Progenitor cell of endocrine pancreas (in vitro differentiated cells): ENCODE data around the gene GCSAML. TPM values are rescaled to one million over a fixed set of nuclear protein-coding genes. Genes with fewer than 3 reads are reported as not detected.

ENCODE experiments used
- DNase-seq: peaks from one replicate; pipeline ENCODE4 v3.0.0; 2021; ENCODE audit warnings: low spot score; ENCODE audit not compliant: unreplicated experiment
- H3K27ac Mint-ChIP-seq: 2 replicates; pipeline ENCODE4 v1.8.0; 2021; ENCODE audit warnings: mild to moderate bottlenecking, moderate library complexity, mixed read lengths
- H3K27me3 Mint-ChIP-seq: 2 replicates; pipeline ENCODE4 v1.8.0; 2021; ENCODE audit warnings: mixed read lengths
- H3K36me3 Mint-ChIP-seq: 2 replicates; pipeline ENCODE4 v1.8.0; 2022; ENCODE audit warnings: mixed read lengths; ENCODE audit not compliant: insufficient read depth
- H3K4me1 Mint-ChIP-seq: 2 replicates; pipeline ENCODE4 v1.8.0; 2021; ENCODE audit warnings: low read depth, mixed read lengths
- H3K4me3 Mint-ChIP-seq: 2 replicates; pipeline ENCODE4 v1.8.0; 2021; ENCODE audit warnings: low read depth, mild to moderate bottlenecking, moderate library complexity, mixed read lengths
- H3K9me3 Mint-ChIP-seq: 2 replicates; pipeline ENCODE4 v1.8.0; 2021; ENCODE audit warnings: low read depth, mixed read lengths
- total RNA-seq: library from RNA; stranded (reverse); gene quantifications from 2 replicates; pipeline ENCODE4 v1.2.1, GENCODE V29; 2021
- TF ChIP-seq, protein P1 (sequence below): fragments of 200-600 bp; sonication (generic); IDR thresholded peaks from one replicate; pipeline ENCODE4 v1.5.0; 2021; ENCODE audit warnings: antibody characterized with exemption, mild to moderate bottlenecking; ENCODE audit not compliant: unreplicated experiment

GCSAML gene
- total RNA-seq, 1 donor from 2014 or later = not detected

DNA sequence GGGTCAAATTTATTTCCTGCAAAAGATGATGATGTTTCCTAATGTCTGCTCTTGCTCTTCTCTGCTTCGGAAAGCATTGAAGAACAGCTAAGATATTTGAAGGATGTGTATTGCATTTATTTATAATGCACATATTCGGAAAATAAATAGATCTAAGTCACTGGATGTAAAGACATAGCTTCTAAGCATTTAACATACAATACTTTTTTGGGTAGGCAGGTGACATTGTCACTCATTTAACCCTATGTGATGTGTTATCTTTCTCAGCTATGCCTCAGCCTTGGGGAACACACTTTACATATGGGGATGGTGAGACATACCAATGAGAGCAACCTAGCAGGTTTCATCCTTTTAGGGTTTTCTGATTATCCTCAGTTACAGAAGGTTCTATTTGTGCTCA lies 39.1 kb downstream of the GCSAML start, which contains the start of gene OR2G2:
OR2G2 (plus strand) TSS at position 301 of the 400 bp plus-strand sequence; CDS start at position 301, 0 bp downstream.
- DNase-seq = no peak
- Mint-ChIP-seq H3K36me3 (no peaks in the 10 kb centered on the region), H3K9me3 (peaks cover 2% of the 10 kb centered on the region), H3K4me1 (no peaks in the 10 kb centered on the region), H3K27ac (no peak within 1 kb of the TSS), H3K4me3 (no peak within 1 kb of the TSS), H3K27me3 (no peaks in the 10 kb centered on the region)
- TF ChIP-seq, protein P1, sequence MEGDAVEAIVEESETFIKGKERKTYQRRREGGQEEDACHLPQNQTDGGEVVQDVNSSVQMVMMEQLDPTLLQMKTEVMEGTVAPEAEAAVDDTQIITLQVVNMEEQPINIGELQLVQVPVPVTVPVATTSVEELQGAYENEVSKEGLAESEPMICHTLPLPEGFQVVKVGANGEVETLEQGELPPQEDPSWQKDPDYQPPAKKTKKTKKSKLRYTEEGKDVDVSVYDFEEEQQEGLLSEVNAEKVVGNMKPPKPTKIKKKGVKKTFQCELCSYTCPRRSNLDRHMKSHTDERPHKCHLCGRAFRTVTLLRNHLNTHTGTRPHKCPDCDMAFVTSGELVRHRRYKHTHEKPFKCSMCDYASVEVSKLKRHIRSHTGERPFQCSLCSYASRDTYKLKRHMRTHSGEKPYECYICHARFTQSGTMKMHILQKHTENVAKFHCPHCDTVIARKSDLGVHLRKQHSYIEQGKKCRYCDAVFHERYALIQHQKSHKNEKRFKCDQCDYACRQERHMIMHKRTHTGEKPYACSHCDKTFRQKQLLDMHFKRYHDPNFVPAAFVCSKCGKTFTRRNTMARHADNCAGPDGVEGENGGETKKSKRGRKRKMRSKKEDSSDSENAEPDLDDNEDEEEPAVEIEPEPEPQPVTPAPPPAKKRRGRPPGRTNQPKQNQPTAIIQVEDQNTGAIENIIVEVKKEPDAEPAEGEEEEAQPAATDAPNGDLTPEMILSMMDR = no peak

DNA sequence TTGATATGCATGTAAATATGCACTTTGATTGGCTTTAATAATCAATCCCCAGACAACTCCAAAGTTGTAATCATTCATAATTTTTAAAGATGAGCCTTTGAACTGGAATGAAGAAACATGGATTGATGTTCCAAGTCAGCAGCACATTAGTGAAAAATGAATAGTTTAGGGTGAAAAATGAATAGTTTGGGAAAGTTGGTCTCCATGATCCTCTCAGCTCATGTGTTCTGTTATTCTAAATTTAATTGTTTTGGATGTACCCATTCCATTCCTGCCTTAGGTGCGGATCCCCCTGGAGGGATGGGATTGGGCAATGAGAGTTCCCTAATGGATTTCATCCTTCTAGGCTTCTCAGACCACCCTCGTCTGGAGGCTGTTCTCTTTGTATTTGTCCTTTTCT lies 56.4 kb downstream of the GCSAML start, which contains the start of gene OR2G3:
OR2G3 (plus strand) TSS at position 301 of the 400 bp plus-strand sequence; CDS start at position 301, 0 bp downstream.
- TF ChIP-seq, protein P1 = no peak
- no peaks in the 10 kb centered on the region for H3K27me3 Mint-ChIP-seq
- H3K9me3 Mint-ChIP-seq = peaks cover 13% of the 10 kb centered on the region
- H3K4me3 Mint-ChIP-seq = no peak within 1 kb of the TSS
- H3K36me3 Mint-ChIP-seq = no peaks in the 10 kb centered on the region
- DNase-seq = no peak
- H3K27ac Mint-ChIP-seq = no peak within 1 kb of the TSS
- no peaks in the 10 kb centered on the region for H3K4me1 Mint-ChIP-seq

DNA sequence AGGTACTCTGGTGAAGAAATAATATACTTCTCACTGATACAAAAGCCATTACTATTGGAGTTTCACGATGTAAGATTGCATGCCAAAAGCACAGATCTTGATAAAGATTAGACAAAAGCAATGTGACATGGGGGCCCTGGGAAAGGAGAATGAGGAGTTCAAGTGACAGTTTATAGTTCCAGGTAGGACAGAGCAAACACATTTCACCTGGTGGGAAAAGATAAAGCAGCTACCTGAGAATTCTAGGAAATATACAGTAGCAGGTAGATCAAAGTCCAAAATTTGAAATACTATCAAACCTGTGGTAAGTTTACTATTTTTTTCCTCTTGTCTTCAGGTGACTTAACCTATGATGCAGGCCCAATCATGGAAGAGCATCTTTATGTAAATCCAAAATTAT lies 64.5 kb downstream of the GCSAML start:
- Mint-ChIP-seq H3K4me1 (no peaks in the 10 kb centered on the region), H3K27me3 (no peaks in the 10 kb centered on the region), H3K9me3 (peaks cover 11% of the 10 kb centered on the region), H3K27ac (no peak overlapping the region), H3K4me3 (no peak overlapping the region), H3K36me3 (no peaks in the 10 kb centered on the region)
- TF ChIP-seq, protein P1 = no peak
- no peak for DNase-seq

DNA sequence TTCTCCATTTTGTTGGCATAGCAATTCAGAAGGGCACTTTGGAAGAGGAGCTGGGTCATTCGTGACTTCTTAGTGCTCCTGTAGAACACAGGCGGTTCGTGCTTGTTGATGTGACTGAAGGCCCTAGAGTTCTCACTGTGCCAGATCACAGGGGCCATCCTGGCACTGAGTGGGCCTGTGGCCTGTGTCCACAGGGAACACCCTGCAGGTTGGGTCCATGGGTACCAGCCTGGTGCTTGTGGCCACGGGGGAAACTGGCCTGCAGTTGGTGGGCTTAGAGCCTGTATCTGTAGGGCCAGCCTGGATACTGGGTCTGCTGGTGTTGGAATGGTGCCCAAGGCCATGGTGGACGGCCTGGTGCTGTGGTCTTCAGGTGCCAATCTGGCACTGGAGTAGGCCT lies 65.7 kb downstream of the GCSAML start:
- Mint-ChIP-seq H3K36me3 (no peaks in the 10 kb centered on the region), H3K9me3 (peaks cover 5% of the 10 kb centered on the region), H3K4me3 (no peak overlapping the region), H3K27me3 (no peaks in the 10 kb centered on the region), H3K27ac (no peak overlapping the region), H3K4me1 (no peaks in the 10 kb centered on the region)
- no peak for DNase-seq
- TF ChIP-seq, protein P1 = no peak

Other genes starting within 250 kb of the GCSAML start
- 56.0 and 59.5 TPM in 2 replicates for gene ZNF496, start 217.3 kb upstream of the GCSAML start, total RNA-seq
- gene NLRP3, start 133.0 kb upstream of the GCSAML start, total RNA-seq = 0.38 TPM in 1 of 2 replicates, not detected in the other
- gene OR2B11, start 91.0 kb upstream of the GCSAML start, total RNA-seq = not detected in 2 replicates
- gene OR2C3, start 12.7 kb upstream of the GCSAML start, total RNA-seq = not detected in 2 replicates
- gene OR2G2, start 39.2 kb downstream of the GCSAML start, total RNA-seq = not detected in 2 replicates
- gene OR2G3, start 56.5 kb downstream of the GCSAML start, total RNA-seq = not detected in 2 replicates
- gene OR13G1, start 130.6 kb downstream of the GCSAML start, total RNA-seq = not detected in 2 replicates
- not detected in 2 replicates for gene OR6F1, start 167.5 kb downstream of the GCSAML start, total RNA-seq
- gene OR14K1, start 189.5 kb downstream of the GCSAML start, total RNA-seq = 0.33 TPM in 1 of 2 replicates, not detected in the other
- not detected in 2 replicates for gene OR14A2, start 199.0 kb downstream of the GCSAML start, total RNA-seq
- gene OR1C1, start 211.4 kb downstream of the GCSAML start, total RNA-seq = not detected in 2 replicates